CD14-positive monocyte (primary cell): Measurements from ENCODE around the gene MUSK. TPM values are rescaled to one million over a fixed set of nuclear protein-coding genes. Genes with fewer than 3 reads are reported as not detected.

Source experiments
- DNase-seq, 3 donors: peaks; one replicate each; pipeline ENCODE4 v3.0.0-alpha.2; 2011 to 2022
- H2AFZ ChIP-seq: 2 replicates; pipeline ENCODE4 v1.6.0; 2012; ENCODE audit warnings: mild to moderate bottlenecking, low read depth, low read length, inconsistent platforms; ENCODE audit not compliant: insufficient read depth, poor library complexity, severe bottlenecking
- H3K27ac ChIP-seq, 2 donors: 1 replicate in 1 of 2; 2 replicates in 1 of 2; pipeline ENCODE4 v1.5.1; 2012 to 2013; ENCODE audit warnings: low read length in 2 of 2, control low read depth in 1 of 2, inconsistent platforms in 1 of 2, low read depth in 1 of 2, mild to moderate bottlenecking in 1 of 2
- H3K27me3 ChIP-seq, 2 donors: one replicate each; pipeline versions ENCODE4 v1.6.0 to v1.6.1; 2011 to 2013; ENCODE audit warnings: low read length in 2 of 2; ENCODE audit not compliant: control insufficient read depth in 2 of 2, insufficient read depth in 2 of 2
- H3K36me3 ChIP-seq, 2 donors: replicated peaks in 1 of 2; 1 replicate in 1 of 2; 2 replicates in 1 of 2; pipeline versions ENCODE4 v1.5.1 to v1.6.1; 2012 to 2013; ENCODE audit warnings: low read length in 2 of 2, control low read depth in 1 of 2, inconsistent platforms in 1 of 2, mild to moderate bottlenecking in 1 of 2; ENCODE audit not compliant: insufficient read depth in 2 of 2, control insufficient read depth in 1 of 2
- H3K4me1 ChIP-seq, 2 donors: 1 replicate in 1 of 2; 2 replicates in 1 of 2; pipeline versions ENCODE4 v1.5.1 to v1.6.1; 2012 to 2013; ENCODE audit warnings: low read length in 2 of 2, control low read depth in 1 of 2, inconsistent platforms in 1 of 2, mild to moderate bottlenecking in 1 of 2, moderate library complexity in 1 of 2; ENCODE audit not compliant: insufficient read depth in 2 of 2, control insufficient read depth in 1 of 2
- H3K4me2 ChIP-seq: replicated peaks from 2 replicates; pipeline ENCODE3; 2012; ENCODE audit warnings: low read length, moderate library complexity, mild to moderate bottlenecking; ENCODE audit not compliant: poor library complexity, severe bottlenecking; ENCODE audit errors: extremely low read depth
- H3K4me3 ChIP-seq, 3 experiments: fragments of 200-600 bp in 1 of 3; sonication (generic) in 1 of 3; replicated peaks in 1 of 3; 1 replicate in 2 of 3; 2 replicates in 1 of 3; pipeline ENCODE4 v1.5.1; 2011 to 2013; ENCODE audit warnings: low read length in 3 of 3, mild to moderate bottlenecking in 3 of 3, control low read depth in 2 of 3, low read depth in 2 of 3, inconsistent platforms in 1 of 3, moderate library complexity in 1 of 3
- H3K79me2 ChIP-seq: 2 replicates; pipeline ENCODE4 v1.6.0; 2012; ENCODE audit warnings: mild to moderate bottlenecking, control low read depth, inconsistent platforms, low read length, moderate library complexity; ENCODE audit not compliant: insufficient read depth
- H3K9ac ChIP-seq: 2 replicates; pipeline ENCODE4 v1.6.0; 2017; ENCODE audit warnings: low read length, mild to moderate bottlenecking; ENCODE audit not compliant: insufficient read depth, poor library complexity, severe bottlenecking
- H3K9me3 ChIP-seq, 2 donors: replicated peaks in 1 of 2; 1 replicate in 1 of 2; 2 replicates in 1 of 2; pipeline versions ENCODE4 v1.5.1 to v1.6.1; 2012 to 2013; ENCODE audit warnings: low read length in 2 of 2, control low read depth in 1 of 2; ENCODE audit not compliant: control insufficient read depth in 1 of 2, insufficient read depth in 1 of 2
- H4K20me1 ChIP-seq: 2 replicates; pipeline ENCODE4 v1.6.0; 2012; ENCODE audit warnings: mild to moderate bottlenecking, low read length, control low read depth, moderate library complexity; ENCODE audit not compliant: insufficient read depth
- H3K27ac Mint-ChIP-seq, 7 donors: one replicate each; pipeline ENCODE4 v1.8.0; 2020; ENCODE audit warnings: mild to moderate bottlenecking in 7 of 7, mixed read lengths in 7 of 7, moderate library complexity in 6 of 7, inconsistent platforms in 2 of 7
- H3K27me3 Mint-ChIP-seq, 3 donors: one replicate each; pipeline ENCODE4 v1.8.0; 2021 to 2022; ENCODE audit warnings: low read depth in 3 of 3, mild to moderate bottlenecking in 3 of 3, mixed read lengths in 3 of 3, moderate library complexity in 3 of 3, inconsistent platforms in 1 of 3
- H3K36me3 Mint-ChIP-seq, 2 donors: one replicate each; pipeline ENCODE4 v1.8.0; 2020; ENCODE audit warnings: mixed read lengths in 2 of 2, inconsistent platforms in 1 of 2, mild to moderate bottlenecking in 1 of 2
- H3K4me1 Mint-ChIP-seq: one replicate; pipeline ENCODE4 v1.8.0; 2020; ENCODE audit warnings: mild to moderate bottlenecking, mixed read lengths
- H3K4me3 Mint-ChIP-seq, 2 donors: one replicate each; pipeline ENCODE4 v1.8.0; 2020; ENCODE audit warnings: mild to moderate bottlenecking in 2 of 2, mixed read lengths in 2 of 2, moderate library complexity in 1 of 2
- H3K9me3 Mint-ChIP-seq, 7 donors: one replicate each; pipeline ENCODE4 v1.8.0; 2020 to 2022; ENCODE audit warnings: mixed read lengths in 7 of 7, mild to moderate bottlenecking in 6 of 7, moderate library complexity in 6 of 7, inconsistent platforms in 2 of 7
- WGBS: methylation state at CpG from one replicate; pipeline ENCODE4 v1.1.5; 2013; ENCODE audit warnings: missing lambda C conversion rate; ENCODE audit not compliant: insufficient coverage; 5-methylcytosine and 5-hydroxymethylcytosine counted together
- intact Hi-C, 2 donors: fragments of 100-400 bp; cut with micrococcal nuclease; formaldehyde crosslinking; loops; one replicate each; pipeline versions ENCODE4 v1.15.0 to v1.15.1; 2023
- polyA plus RNA-seq, 3 donors: library from polyadenylated mRNA; depleted of rRNA in 1 of 3; unstranded in 2 of 3; stranded (reverse) in 1 of 3; fragments of 300-500 nt in 2 of 3; fragments of >200 nt in 1 of 3; fragmentation: Illumina TruSeq in 2 of 3; gene quantifications; 1 replicate in 2 of 3; 2 replicates in 1 of 3; pipeline ENCODE4 v1.2.3, GENCODE V29; 2012 to 2021
- TF ChIP-seq, protein P1 (sequence below): fragments of 200-600 bp; IDR thresholded peaks from one replicate; pipeline ENCODE4 v1.8.0; 2022; ENCODE audit warnings: antibody characterized with exemption, mild to moderate bottlenecking

The MUSK gene
- polyA plus RNA-seq, 3 donors, result not detected

- Histone ChIP-seq H3K36me3 (no peaks in the 10 kb centered on the region), H3K27ac (no peak overlapping the region), H3K4me2 (no peak overlapping the region), H3K27me3 (no peaks in the 10 kb centered on the region), H2AFZ (no peak overlapping the region), H3K79me2 (no peaks in the 10 kb centered on the region), H4K20me1 (no peaks in the 10 kb centered on the region), H3K9ac (no peak overlapping the region), H3K9me3 (no peaks in the 10 kb centered on the region), H3K4me3 (no peak overlapping the region), H3K4me1 (no peaks in the 10 kb centered on the region)
- peaks cover 0 to 3% (median 0%) of the 10 kb centered on the region in 3 donors for H3K27me3 Mint-ChIP-seq
- H3K36me3 Mint-ChIP-seq, result no peaks in the 10 kb centered on the region
- TF ChIP-seq, protein P1, sequence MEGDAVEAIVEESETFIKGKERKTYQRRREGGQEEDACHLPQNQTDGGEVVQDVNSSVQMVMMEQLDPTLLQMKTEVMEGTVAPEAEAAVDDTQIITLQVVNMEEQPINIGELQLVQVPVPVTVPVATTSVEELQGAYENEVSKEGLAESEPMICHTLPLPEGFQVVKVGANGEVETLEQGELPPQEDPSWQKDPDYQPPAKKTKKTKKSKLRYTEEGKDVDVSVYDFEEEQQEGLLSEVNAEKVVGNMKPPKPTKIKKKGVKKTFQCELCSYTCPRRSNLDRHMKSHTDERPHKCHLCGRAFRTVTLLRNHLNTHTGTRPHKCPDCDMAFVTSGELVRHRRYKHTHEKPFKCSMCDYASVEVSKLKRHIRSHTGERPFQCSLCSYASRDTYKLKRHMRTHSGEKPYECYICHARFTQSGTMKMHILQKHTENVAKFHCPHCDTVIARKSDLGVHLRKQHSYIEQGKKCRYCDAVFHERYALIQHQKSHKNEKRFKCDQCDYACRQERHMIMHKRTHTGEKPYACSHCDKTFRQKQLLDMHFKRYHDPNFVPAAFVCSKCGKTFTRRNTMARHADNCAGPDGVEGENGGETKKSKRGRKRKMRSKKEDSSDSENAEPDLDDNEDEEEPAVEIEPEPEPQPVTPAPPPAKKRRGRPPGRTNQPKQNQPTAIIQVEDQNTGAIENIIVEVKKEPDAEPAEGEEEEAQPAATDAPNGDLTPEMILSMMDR, result no peak
- DNase-seq, result no peak
- intact Hi-C loops, result no loop called here
- H3K4me3 Mint-ChIP-seq, result no peak overlapping the region
- 100% methylated on average over 1 of the region's 4 CpGs for WGBS
- H3K27ac Mint-ChIP-seq, result no peak overlapping the region
- H3K9me3 Mint-ChIP-seq, result peaks cover 0 to 3% (median 1%) of the 10 kb centered on the region in 7 donors
- peaks cover 4% of the 10 kb centered on the region for H3K4me1 Mint-ChIP-seq
Measured at GRCh38 chr9:110808599-110808980, 140.0 kb downstream of the MUSK start.

GRCh38 chr9:110809038-110809595 is 140.5 kb downstream of the MUSK start:
- intact Hi-C loops, result no loop called here
- DNase-seq, result no peak
- Histone ChIP-seq H3K27me3 (no peaks in the 10 kb centered on the region), H3K36me3 (no peaks in the 10 kb centered on the region), H3K79me2 (no peaks in the 10 kb centered on the region), H2AFZ (no peak overlapping the region), H4K20me1 (no peaks in the 10 kb centered on the region), H3K9ac (no peak overlapping the region), H3K27ac (no peak overlapping the region), H3K9me3 (no peaks in the 10 kb centered on the region), H3K4me1 (no peaks in the 10 kb centered on the region), H3K4me2 (no peak overlapping the region), H3K4me3 (no peak overlapping the region)
- TF ChIP-seq, protein P1, result no peak
- peaks cover 0 to 3% (median 0%) of the 10 kb centered on the region in 3 donors for H3K27me3 Mint-ChIP-seq
- H3K4me1 Mint-ChIP-seq, result peaks cover 4% of the 10 kb centered on the region
- no peak overlapping the region for H3K4me3 Mint-ChIP-seq
- H3K36me3 Mint-ChIP-seq, result no peaks in the 10 kb centered on the region
- no CpG with 5 or more reads among the region's 3 CpGs for WGBS
- H3K27ac Mint-ChIP-seq, result no peak overlapping the region
- H3K9me3 Mint-ChIP-seq, result peaks cover 2 to 9% (median 6%) of the 10 kb centered on the region in 7 donors
